GM18858 (cell line): ENCODE data around the gene NSD2.
"Not testable (repeated sequence)": the region's sequence is repeated elsewhere in the genome, so short reads cannot be mapped to it uniquely, and the experiment has no call there.

ENCODE experiments used
- ATAC-seq: cut with Tn5 transposase; IDR thresholded peaks from one replicate; pipeline ENCODE4 v1.9.1; 2021; ENCODE audit not compliant: unreplicated experiment

Gene NSD2

DNA sequence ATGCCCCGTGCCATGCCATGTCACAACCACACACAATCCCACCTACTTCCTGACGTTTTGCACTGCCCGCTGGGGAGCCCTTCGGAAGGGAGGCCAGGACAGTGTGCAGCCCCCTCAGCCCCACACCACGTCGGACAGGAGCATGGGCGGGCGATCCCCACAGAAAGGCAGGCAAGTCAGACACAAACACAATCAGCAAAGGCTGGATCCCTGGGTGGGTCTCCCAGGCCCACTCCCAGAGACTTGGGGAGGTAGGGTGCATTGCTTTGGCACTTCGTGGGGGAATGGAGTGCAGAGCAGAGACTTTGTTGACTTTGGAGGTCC is 29.3 kb upstream of the NSD2 start:
- ATAC-seq = no peak

DNA sequence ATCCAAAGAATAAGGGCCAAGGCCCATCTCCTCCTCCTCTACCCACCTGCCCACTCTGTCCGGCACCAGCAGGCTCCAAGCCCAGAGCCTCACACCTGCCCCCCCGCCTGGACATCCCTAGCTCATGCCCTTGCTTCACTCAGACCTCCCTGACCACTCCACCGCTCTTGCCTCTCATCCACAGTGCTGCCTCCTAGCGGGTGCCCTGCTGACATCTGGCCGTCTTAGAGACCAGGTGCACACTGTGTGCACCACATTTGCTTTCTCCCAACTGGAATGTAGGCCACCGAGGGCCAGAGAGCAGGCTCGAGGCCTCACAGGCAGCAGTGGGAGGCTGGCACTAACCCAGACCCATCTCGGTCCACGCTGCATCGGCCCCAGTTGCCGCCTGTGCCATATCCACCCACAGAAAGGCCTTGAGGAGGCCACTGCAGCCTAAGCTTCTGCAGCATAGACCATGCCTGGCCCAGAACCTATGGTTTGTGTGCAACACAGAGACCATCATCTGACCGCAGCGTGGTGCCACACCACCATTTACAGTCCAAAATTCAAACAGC is 28.8 kb upstream of the NSD2 start:
- ATAC-seq = no peak

DNA sequence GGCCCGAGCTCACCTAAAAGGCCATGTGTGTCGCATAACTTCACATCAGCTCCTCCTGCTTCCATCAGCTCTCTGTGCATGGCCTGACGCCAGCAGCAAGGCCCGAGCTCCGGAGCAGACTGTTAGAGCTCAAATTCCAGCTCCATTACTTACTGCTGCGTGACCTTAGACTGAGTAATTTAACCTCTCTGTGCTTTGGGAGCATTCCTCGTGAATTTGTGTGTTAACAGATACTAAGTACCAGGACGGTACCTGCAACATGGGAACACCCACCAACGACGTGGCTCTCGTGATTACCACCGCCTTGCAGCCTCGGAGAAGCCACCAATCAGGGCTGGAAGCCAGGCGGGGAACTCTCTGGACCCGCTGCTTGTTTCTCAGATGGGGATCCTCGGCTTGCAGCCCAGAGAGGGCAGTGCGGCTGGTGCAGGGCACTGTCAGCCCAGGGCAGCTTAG is 28.2 kb upstream of the NSD2 start:
- no peak for ATAC-seq

DNA sequence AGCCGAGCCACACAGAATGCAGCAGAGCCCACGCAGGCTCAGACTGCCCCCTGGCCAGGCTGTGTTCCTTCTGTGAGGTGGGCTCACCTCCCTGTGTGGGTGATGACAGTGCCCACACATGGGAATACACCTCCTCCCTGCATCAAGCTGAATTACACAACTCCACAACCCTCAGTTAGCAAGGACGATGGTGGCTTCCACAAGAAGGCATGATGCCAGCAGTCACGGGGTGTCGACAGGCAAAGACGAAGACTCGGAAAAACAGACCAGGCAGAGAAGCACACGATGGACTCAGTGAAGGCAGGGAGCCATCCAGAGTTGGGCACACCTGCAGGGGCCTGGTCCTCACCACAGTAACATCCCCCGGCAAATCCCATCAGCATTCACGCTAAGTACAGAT is 27.3 kb upstream of the NSD2 start:
- ATAC-seq = no peak

DNA sequence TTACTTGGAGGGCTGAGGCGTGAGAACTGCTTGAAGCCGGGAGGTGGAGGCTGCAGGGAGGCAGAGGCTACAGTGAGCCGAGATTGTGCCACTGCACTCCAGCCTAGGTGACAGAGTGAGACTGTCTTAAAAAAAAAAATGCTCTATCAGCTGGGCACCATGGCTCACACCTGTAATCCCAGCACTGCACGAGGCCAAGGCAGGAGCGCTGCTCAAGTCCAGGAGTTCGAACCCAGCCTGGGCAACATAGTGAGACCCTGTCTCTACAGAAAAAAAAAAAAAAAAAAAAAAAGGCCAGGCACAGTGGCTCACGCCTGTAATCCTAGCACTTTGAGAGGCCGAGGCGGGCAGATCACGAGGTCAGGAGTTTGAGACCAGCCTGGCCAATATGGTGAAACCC is 26.6 kb upstream of the NSD2 start:
- not testable (repeated sequence) for ATAC-seq

DNA sequence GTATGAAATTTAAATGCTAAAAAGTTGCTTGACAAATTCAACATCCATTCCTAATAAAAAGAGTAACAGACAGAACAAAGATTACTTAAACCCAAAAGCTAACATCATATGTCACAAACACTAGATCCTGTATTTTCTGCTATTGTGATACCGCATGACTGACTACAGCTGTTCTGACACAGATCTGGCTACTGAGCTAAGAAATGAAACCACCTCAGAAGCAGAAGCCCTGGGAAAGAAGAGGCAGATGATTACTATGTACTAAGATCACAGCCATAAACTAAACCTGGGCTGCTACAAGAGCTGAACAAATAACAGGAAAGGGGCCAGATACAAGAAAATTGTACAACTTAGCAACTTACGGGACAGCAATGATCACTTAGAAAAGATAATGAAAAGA is 24.6 kb upstream of the NSD2 start:
- ATAC-seq = no peak

DNA sequence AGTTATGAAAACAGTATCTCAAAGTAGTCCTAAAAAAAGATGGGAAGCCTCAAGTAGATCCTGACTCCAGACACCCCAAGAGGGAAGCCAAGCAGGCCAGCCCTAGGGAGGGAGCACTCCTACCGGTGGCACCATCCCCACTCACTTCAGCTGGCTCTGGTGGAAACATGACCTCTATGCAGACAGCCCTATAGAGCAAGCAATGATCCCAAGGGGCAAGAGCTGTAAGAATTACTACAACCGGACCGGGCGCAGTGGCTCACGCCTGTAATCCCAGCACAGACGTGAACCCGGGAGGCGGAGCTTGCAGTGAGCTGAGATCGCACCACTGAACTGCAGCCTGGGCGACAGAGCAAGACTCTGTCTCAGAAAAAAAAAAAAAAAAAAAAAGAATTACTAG is 20.9 kb upstream of the NSD2 start:
- no peak for ATAC-seq

DNA sequence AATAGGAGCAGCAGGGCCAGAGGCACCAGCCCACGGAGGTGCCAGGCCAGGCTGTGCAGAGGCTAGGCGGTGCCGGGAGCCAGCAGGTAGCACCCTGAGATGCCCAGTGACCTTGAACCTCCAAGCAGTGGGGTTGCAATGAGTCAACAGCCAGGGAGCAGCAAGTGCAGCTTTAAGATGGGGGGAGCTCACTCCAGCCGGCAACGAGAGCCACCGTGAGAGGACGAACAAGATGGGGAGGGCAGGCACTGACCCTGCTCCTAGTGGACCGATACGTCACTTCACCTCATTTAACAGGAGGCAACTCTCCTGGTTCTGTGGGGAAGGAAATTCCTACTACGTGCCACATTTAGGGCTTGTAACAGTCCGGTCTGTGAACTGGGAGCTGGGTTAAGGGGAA is 20.0 kb upstream of the NSD2 start:
- ATAC-seq = no peak

DNA sequence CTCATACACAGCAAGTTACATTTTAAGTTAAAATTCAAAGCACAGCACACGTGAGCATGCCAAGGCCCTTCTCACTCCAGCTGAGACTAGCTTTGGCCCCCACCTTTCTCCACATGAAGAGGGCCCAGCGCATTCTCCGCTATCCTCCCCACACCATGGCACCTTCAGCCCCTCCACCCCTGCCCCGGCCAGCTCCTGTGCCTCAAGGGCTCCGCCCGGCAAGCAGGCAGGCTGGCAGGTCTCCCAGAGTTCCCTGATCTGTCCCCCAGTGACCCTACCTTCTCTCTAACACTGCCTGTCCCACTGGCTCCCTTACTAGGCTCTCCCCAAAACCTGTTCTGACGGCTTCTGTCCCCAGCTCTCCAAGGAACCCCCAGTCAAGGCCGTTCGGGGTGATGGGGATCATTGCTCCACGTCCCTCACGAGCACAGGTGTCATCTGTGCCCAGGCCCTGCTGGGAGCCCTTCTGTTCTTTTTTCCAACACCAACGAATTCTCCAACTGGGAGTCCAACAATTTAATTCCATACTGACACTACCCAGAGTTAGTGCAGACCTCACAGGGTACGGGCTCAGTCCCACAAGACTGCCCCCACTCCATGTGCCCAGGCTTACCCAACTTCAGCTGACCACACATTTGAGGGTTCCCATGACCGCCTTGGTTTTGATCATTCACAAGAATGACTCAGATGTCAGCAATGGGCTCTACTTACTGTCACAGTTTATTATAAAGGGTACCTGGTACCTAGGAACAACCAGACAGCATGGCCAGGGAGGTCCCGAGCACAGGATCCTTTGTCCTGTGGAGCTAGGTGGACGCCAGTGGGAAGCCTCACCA is 19.4 kb upstream of the NSD2 start:
- ATAC-seq = no peak

DNA sequence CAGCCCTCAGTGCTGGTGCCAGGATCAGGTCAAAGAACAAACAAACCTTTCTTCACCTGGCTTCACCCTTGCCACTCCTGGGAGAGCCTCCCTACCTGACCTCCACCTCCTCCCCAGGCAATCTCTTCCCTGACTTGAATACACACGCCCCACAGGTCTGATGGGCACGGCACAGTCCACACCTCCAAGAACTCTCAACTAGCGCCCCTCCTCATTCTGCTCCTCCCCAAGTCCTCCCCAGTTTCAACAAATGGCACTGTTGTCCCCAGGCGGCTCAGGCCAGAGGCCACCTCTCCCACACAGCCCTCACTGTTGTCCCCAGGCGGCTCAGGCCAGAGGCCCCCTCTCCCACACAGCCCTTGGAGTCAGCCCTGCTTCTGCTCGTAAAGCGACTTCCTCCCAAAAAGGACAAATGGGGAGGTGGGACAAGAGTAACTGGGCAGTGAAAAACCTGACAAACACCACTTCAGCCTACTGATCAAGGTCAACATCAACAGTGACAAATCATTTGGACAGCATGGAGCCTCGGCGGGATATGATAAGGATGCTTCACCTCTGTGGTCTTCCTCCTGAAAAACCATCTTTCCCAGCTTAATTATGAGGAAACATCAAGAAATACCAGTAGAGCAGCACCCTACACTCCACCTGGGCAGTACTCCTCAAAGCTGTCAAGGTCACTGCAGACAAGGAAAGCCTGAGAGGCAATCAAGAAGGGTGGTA is 18.1 kb upstream of the NSD2 start:
- no peak for ATAC-seq

DNA sequence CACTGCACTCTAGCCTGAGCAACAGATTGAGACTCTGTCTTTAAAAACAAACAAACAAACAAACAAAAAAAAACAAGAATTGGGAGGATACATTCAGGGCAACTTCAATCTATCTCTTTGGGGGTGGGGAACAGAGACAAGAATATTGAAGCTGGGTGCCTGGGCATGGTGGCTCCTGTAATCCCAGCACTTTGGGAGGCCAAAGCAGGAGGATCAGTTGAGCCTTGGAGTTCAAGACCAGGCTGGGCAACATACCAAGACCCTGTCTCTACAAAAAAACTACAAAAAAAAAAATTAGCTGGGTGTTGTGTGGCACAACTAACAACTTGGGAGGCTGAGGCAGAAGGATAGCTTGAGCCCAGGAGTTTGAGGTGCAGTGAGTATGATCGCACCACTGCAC is 16.4 kb upstream of the NSD2 start:
- no peak for ATAC-seq

DNA sequence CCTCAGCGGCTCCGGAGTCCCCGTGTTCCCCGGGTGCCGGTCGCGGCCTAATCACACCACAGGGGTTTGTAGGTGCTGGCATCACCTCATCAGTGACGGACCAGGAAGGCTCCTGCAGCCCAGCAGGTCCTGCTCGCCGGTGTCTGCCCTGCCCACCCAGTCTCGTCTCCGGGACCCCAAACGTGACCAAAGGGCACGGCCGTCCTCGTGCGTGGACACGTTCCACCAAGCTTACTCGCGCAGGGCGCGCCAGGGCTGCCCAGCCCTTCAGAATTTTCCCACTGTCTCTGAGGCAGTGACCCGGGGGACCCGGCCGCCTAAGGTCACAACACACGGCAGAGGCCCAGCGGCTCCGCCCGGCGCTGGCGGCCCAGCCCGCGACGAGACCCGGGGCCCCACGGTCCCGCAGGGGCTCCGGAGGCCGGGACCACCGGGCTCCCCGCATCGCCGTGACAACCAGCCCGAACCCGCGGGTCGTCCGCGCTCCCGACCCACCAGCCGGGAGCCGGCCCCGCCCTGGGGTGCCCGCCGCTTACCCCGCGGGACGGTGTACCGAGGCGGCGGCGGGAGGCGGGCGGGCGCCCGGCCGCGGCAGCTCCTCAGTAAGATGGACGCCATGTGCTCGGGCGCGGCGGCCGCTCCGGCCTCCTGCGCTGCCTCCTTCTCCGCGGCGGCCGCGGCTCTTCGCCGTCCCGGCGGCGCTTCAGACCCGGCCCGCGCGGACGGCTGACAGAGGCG is 15.7 kb upstream of the NSD2 start:
- ATAC-seq = peak; percentile 27

DNA sequence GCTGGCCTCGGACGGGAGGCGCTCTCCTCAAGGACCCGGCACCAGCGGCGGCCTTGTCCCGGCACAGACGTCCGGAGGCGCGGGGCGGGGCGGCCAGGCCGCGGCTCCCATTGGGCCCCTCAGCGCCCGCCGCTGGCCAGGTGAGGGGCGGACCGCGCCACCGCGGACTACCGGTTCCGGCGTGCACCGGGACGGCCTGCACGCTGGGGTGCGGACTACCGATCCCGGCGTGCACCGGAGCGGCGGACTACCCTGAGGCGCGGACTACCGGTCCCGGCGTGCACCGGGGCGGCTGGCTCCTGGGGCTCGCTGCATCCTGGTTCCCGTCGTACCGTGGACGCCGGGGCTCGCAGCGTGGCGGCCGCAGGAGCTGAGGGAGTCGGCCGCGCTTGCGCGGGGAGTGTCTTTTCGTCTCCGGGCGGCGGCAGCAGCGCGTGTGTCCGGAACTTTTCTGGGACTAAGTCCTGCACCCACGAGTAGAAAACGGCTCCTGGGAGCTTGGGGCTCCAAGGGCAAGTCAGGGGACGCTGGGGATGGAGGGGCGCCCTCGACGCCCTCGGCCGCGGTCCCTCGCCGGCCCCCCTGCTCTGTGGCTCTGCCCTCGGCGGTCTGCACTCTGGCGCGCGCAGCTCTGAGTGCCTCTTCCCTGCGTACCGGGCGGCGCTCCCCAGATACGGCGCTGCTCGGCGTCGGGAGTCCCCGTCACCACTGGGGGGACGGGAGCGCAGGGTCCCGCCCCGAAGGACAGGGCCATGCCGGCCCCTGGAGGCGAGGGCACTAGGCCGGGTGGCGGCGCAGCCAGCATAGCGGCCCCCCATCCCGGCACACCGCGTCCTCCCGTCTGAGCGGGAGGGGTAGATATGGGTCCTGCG is 14.9 kb upstream of the NSD2 start, which contains the start of gene LETM1:
LETM1 (minus strand) TSS at position 86 of the 872 bp plus-strand sequence. CDS start 206 bp downstream, outside the sequence.
- ATAC-seq = peak; percentile 77

DNA sequence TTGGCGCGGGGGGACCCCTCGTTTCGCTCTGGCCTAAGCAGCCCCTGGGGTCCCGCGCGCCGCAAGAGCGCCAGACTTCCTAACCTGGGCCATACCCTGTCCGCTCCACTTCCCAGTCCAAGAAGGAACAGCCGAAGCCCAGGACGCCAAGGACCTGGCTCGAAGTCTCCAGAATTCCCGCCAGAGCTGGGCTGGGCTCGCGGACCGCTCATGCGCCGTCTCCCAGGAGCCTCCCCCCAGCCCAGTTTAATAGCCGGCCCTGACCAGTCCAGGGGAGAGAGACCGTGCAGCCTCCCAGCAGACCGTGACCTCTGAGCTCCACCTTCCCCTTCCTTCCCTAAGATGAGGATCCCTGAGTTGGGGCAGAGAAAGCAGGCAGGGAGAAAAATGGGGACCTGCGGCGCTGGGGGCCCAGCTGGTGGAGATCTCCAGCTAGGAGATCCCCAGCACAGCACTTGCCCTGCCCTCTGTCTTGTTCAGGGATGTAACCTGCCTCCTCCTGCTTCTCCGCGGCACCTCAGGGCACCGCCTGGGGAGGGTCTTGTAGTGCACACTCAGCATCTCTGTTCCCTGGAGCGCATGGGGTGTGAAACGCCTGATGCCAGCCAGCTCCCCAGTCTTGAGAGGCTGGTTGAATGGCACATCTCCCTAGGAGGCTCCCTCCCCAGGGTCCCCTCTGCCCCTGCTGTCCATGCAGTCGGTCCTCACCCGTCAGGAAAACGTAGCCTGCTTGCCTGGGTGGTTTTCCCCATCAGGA is 14.1 kb upstream of the NSD2 start:
- ATAC-seq = no peak

DNA sequence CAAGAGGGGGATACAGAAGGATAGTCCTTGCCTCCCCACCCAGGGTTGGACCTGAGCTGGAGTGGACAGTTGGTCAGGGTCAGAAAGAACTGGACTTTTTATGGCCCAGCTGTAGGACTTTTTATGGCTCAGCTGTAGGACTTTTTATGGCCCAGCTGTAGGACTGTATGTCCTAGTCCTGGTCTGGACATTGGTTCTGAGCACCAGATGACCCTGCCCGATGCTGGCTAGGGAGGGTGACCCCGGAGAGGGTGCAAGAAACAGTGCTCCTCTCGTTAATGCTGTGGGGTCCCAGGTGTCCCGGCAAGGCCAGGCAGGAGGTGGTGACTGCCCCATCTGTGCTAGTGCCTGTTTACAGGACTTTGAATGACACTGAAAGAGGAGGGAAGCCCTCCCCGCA is 13.3 kb upstream of the NSD2 start:
- no peak for ATAC-seq

DNA sequence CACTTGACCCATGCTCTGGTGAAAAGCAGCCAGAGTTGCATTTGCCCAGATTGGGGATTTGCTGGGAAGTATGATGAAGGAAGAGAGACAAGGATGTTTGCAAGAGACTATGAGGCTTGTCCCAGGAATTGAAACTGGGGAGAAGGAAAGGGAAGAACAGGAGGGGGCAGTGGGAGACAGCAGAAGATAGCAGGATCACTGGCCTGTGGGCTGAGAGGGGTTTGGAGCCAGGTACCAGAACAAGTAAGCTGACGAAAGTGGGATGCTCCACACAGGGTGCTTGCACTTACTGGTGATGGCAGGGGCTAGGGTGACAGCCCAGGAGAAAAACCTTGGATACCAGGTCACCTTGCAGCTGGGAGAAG is 11.8 kb upstream of the NSD2 start:
- no peak for ATAC-seq

DNA sequence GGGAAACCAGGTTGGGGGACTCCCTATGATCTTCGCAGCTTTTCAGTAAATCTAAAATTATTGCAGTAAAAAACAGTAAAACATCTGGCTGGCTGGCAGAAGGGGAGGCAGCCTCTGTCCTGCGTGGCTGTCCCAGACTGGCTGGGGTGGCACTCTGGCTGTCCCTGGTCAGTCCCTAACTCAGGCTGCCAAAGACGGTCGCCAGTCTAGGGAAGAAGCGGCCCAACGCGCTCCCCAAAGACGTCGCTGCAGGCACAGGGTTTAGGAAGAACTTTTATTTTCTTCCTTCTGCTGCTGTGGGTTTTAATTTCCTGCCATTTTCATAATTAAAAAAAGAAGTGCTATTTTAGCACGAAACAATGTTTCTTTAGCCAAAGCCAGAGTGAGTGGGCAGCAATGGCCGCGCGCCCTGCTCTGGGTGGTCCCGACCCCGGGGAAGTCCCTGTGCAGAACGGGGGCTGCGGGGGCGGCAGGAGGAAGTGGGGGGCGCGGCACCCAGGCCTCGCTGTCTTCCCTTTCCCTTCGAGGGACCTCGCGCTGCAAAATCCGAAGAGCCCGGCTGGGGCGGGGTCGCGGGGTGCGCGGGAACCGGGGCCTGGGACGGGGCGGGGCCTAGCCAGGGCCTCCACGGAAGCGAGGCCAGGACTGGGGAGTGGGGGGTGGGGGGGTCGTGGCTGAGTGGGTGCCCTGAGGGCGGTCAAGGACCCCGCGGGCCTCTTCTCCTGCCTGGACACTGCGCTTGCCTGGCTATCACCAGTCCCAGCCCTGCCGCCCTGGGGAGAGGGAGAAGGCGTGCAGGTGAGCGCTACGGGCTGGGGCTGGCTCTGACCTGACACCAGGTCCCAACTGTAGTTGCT is 8.9 kb upstream of the NSD2 start:
- no peak for ATAC-seq

DNA sequence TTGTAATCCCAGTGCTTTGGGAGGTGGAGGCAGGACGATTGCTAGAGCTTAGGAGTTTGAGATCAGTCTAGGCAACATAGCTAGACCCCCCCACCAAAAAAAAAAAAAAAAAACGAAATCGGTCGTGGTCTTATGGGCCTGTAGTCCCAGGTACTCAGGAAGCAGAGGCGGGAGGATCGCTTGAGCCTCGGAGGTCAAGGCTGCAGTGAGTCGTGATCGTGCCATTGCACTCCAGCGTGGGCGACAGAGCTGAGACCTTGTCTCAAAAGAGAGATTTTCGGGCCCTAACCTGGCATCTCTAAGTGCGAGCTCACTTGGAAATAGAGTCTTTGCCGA is 8.3 kb upstream of the NSD2 start:
- ATAC-seq = no peak
